Neural cell (in vitro differentiated cells): ENCODE data around the gene FCAR.

Source experiments
- CTCF ChIP-seq: fragments of 450-650 bp; IDR thresholded peaks from 2 replicates; pipeline ENCODE4 v1.5.1; 2014; ENCODE audit warnings: antibody characterized with exemption, mild to moderate bottlenecking, moderate library complexity; ENCODE audit not compliant: poor library complexity, severe bottlenecking
- EP300 ChIP-seq: fragments of 450-650 bp; conservative IDR thresholded peaks from 2 replicates; pipeline ENCODE4 v1.6.1; 2014; ENCODE audit warnings: antibody characterized with exemption, mild to moderate bottlenecking, moderate library complexity; ENCODE audit not compliant: poor library complexity, severe bottlenecking
- EZH2 ChIP-seq: fragments of 200-600, 300-800 bp; shearing (Covaris generic), sonication (generic); IDR thresholded peaks from 2 replicates; pipeline ENCODE4 v1.6.1; 2014; ENCODE audit warnings: antibody characterized with exemption, low read length, borderline replicate concordance, mild to moderate bottlenecking; ENCODE audit not compliant: insufficient read depth, poor library complexity, severe bottlenecking
- MXI1 ChIP-seq: fragments of 450-650 bp; conservative IDR thresholded peaks from 2 replicates; pipeline ENCODE4 v1.6.1; 2014; ENCODE audit warnings: antibody characterized with exemption, mild to moderate bottlenecking; ENCODE audit not compliant: poor library complexity, severe bottlenecking
- POLR2AphosphoS5 ChIP-seq: IDR thresholded peaks from 2 replicates; pipeline ENCODE4 v1.6.1; 2012
- RAD21 ChIP-seq: fragments of 450-650 bp; conservative IDR thresholded peaks from 2 replicates; pipeline ENCODE4 v1.6.1; 2014; ENCODE audit warnings: antibody characterized with exemption, mild to moderate bottlenecking, moderate library complexity
- SMC3 ChIP-seq: fragments of 450-650 bp; conservative IDR thresholded peaks from 2 replicates; pipeline ENCODE4 v1.6.1; 2014; ENCODE audit warnings: antibody characterized with exemption, mild to moderate bottlenecking, moderate library complexity; ENCODE audit not compliant: poor library complexity
- TAF1 ChIP-seq: IDR thresholded peaks from 2 replicates; pipeline ENCODE4 v1.6.1; 2012; ENCODE audit warnings: low read depth
- TF ChIP-seq, protein P1 (sequence below): IDR thresholded peaks from 2 replicates; pipeline ENCODE4 v1.6.1; 2012; ENCODE audit warnings: borderline replicate concordance

DNA sequence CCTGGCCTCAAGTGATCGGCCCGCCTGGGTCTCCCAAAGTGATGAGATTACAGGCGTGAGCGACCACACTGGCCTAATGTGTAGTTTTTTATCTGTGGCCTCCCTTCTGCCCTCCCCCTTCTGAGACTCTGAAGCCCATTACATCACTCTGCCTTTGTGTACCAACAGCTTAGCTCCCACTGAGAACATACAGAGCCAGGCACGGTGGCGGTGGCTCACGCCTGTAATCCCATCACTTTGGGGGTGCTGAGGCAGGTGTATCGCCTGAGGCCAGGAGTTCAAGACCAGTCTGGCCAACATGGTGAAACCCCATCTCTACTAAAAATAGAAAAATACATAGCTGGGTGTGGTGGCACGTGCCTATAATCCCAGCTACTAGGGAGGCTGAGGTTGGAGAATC, 44.5 kb downstream of the FCAR start:
- TF ChIP-seq CTCF = no peak
- no peak for TF ChIP-seq MXI1
- TF ChIP-seq POLR2AphosphoS5 = no peak
- no peak for TF ChIP-seq EP300
- TF ChIP-seq RAD21 = no peak
- TF ChIP-seq SMC3 = no peak
- no peak for TF ChIP-seq TAF1
- TF ChIP-seq, protein P1, sequence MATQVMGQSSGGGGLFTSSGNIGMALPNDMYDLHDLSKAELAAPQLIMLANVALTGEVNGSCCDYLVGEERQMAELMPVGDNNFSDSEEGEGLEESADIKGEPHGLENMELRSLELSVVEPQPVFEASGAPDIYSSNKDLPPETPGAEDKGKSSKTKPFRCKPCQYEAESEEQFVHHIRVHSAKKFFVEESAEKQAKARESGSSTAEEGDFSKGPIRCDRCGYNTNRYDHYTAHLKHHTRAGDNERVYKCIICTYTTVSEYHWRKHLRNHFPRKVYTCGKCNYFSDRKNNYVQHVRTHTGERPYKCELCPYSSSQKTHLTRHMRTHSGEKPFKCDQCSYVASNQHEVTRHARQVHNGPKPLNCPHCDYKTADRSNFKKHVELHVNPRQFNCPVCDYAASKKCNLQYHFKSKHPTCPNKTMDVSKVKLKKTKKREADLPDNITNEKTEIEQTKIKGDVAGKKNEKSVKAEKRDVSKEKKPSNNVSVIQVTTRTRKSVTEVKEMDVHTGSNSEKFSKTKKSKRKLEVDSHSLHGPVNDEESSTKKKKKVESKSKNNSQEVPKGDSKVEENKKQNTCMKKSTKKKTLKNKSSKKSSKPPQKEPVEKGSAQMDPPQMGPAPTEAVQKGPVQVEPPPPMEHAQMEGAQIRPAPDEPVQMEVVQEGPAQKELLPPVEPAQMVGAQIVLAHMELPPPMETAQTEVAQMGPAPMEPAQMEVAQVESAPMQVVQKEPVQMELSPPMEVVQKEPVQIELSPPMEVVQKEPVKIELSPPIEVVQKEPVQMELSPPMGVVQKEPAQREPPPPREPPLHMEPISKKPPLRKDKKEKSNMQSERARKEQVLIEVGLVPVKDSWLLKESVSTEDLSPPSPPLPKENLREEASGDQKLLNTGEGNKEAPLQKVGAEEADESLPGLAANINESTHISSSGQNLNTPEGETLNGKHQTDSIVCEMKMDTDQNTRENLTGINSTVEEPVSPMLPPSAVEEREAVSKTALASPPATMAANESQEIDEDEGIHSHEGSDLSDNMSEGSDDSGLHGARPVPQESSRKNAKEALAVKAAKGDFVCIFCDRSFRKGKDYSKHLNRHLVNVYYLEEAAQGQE = no peak
- TF ChIP-seq EZH2 = no peak
